ENCODE measurements around the gene CHRNG.

CHRNG gene

GRCh38 chr2:232581725-232582124 lies 42.2 kb downstream of the CHRNG start:
- DNase-seq (ENCODE audit: low spot score) = no peak
- TF ChIP-seq, protein P1, sequence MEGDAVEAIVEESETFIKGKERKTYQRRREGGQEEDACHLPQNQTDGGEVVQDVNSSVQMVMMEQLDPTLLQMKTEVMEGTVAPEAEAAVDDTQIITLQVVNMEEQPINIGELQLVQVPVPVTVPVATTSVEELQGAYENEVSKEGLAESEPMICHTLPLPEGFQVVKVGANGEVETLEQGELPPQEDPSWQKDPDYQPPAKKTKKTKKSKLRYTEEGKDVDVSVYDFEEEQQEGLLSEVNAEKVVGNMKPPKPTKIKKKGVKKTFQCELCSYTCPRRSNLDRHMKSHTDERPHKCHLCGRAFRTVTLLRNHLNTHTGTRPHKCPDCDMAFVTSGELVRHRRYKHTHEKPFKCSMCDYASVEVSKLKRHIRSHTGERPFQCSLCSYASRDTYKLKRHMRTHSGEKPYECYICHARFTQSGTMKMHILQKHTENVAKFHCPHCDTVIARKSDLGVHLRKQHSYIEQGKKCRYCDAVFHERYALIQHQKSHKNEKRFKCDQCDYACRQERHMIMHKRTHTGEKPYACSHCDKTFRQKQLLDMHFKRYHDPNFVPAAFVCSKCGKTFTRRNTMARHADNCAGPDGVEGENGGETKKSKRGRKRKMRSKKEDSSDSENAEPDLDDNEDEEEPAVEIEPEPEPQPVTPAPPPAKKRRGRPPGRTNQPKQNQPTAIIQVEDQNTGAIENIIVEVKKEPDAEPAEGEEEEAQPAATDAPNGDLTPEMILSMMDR (IDR thresholded peaks at IDR 0.05; ENCODE audit: extremely low read depth, insufficient read depth, missing control alignments) = no peak
- in situ Hi-C loops (cut with MboI; ENCODE audit: low pct_unique_long_range_greater_than_20kb, low sequenced_read_pairs, unreplicated experiment) = no loop called here

DNA sequence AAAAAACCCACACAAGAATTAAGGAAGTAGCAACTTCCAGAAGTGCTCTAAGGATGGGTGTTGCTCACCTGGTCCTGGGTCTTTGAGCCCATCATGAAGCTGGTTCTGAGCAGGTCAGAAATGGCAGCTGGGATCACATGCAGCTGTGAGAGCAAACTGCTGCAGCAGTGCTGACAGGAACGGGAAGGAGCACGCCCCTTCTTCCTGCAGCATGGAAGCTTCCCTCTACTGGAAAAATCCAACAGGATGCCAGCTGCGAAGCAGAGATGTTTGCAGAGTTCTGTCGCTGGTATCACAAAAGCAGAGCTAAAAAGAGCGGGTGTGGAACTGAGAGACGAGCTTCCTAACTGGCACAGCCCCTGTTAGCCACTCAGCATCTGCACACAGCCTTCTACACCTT lies 44.7 kb downstream of the CHRNG start:
- no peak for DNase-seq (ENCODE audit: low spot score)
- in situ Hi-C loops (cut with MboI; ENCODE audit: low pct_unique_long_range_greater_than_20kb, low sequenced_read_pairs, unreplicated experiment) = no loop called here
- TF ChIP-seq, protein P1 (IDR thresholded peaks at IDR 0.05; ENCODE audit: extremely low read depth, insufficient read depth, missing control alignments) = no peak

DNA sequence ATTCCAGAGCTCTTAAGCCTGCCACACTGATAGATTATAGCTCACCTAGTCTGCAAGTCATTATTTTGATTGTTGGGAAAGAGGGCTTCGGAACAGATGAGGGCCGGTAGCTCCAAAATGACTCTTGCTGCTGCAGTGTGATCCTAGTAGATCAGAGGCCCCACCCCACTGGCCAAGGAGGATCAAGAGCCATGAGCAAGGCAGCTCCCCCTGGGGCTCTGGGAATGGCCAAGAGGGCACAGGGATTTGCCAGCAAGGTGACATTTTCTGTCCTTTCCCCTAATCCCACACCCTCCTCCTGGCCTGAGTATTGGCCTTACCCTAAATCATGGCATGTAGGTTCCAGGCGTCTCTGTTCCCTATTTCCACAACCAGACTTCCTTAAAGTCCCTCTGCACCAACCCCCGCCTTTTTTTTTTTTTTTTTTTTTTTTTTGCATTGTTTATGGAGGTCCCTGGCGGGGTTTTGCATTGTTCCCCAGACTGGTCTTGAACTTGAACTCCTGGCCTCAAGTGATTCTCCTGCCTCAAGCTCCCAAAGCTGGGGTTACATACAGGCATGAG lies 47.5 kb downstream of the CHRNG start:
- in situ Hi-C loops (cut with MboI; ENCODE audit: low pct_unique_long_range_greater_than_20kb, low sequenced_read_pairs, unreplicated experiment) = no loop called here
- no peak for DNase-seq (ENCODE audit: low spot score)
- TF ChIP-seq, protein P1 (IDR thresholded peaks at IDR 0.05; ENCODE audit: extremely low read depth, insufficient read depth, missing control alignments) = no peak

DNA sequence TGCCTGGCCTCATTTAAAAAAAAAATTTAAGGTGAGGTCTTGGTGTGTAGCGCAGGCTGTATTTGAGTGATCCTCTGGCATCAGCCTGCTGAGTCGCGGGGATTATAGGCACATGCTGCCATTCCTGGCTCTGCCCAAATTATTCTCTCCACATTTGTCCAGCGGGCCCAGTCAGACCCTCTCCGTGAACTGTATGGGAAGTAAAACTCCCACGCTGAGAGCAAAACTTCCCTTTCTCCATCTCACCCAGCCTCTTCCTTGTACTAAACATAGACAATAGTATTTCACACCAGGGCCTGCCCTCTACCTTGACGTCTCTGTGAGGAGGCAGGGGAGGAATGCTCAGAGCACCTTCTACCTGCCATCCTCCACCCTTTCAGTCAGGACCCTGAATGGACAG lies 48.0 kb downstream of the CHRNG start:
- DNase-seq (ENCODE audit: low spot score) = no peak
- in situ Hi-C loops (cut with MboI; ENCODE audit: low pct_unique_long_range_greater_than_20kb, low sequenced_read_pairs, unreplicated experiment) = no loop called here
- TF ChIP-seq, protein P1 (IDR thresholded peaks at IDR 0.05; ENCODE audit: extremely low read depth, insufficient read depth, missing control alignments) = no peak

DNA sequence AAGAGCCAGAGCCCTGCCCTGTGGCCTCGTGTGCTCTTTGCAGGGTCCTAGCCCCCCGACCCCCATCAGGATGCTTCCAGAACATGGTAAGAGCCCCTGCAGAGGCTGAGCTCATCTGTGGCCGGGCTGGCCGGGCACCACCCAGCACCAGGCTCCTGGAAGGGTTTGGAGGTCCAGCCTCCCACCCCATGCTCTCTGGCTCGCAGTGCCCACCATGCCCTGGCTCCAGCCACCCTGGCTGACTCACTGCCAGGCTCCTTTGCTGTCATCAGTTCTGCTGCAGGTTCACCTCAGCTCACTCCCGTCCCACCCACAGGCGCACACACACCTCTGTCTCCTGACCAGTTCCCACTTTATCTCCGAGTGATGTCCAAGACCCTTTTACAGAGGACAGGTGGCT lies 48.5 kb downstream of the CHRNG start:
- TF ChIP-seq, protein P1 (IDR thresholded peaks at IDR 0.05; ENCODE audit: extremely low read depth, insufficient read depth, missing control alignments) = no peak
- in situ Hi-C loops (cut with MboI; ENCODE audit: low pct_unique_long_range_greater_than_20kb, low sequenced_read_pairs, unreplicated experiment) = no loop called here
- DNase-seq (ENCODE audit: low spot score) = no peak

- TF ChIP-seq, protein P1 (IDR thresholded peaks at IDR 0.05; ENCODE audit: extremely low read depth, insufficient read depth, missing control alignments) = no peak
- in situ Hi-C loops (cut with MboI; ENCODE audit: low pct_unique_long_range_greater_than_20kb, low sequenced_read_pairs, unreplicated experiment) = no loop called here
- no peak for DNase-seq (ENCODE audit: low spot score)
Measured at GRCh38 chr2:232588680-232589585, 49.4 kb downstream of the CHRNG start.

Data from GM13977 (cell line).